K562 treated with DMSO at 1 percent for 48 hours (cell line): ENCODE data around the gene KCND1. TPM values are rescaled to one million over a fixed set of nuclear protein-coding genes. Genes with fewer than 3 reads are reported as not detected.

Experiments used
- total RNA-seq: library from RNA; unstranded; fragments of 300-600 nt; gene quantifications from 2 replicates; pipeline ENCODE4 v1.2.3, GENCODE V29; 2022; ENCODE audit warnings: low replicate concordance; ENCODE audit errors: extremely low read depth

KCND1 gene
- total RNA-seq = not detected in 2 replicates

GRCh38 chrX:48971249-48972219 lies at the start of gene KCND1:
Gene KCND1, minus strand, starts transcription at chrX:48971844. Its CDS starts 1,573 bp downstream, at chrX:48970271.

DNA sequence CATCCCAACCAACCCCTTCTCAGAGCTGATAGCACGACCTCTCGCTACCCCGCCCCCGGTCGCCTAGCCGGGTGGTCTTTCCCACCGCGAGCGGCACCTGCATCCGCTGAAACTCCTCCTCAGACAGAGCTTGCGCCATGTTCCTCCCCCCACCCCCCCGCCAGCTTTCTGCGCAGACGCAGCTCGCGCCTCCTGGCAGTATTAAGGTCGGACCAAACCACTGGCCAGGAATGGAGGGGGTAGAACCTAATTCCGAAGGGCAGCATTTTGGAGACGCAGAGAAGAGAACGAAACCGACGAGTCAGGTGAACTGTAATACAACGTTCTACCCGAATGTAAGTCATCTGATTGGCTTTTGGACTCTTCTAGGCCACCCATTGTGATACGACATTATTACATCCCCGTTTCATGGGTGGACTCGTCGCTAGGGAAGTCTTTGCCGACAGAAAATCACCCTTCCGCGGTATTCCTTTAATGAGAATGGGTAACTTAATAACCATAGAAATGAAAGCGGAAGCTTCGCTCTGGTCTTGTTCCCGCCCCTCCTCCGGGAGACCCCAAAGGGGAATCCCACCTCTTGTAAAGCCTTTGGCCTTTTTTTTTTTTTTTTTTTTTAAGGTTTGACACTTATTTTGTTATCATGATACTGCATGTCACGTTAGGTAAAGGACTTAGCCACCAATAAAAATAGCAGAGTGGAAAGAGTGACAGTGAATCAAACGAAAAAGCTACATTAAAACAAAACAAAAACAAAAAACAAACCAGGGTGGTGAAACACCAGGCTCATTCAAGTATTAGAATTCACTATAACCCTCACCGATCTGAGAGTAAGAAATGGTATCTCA lies 30.7 kb upstream of the KCND1 start, which contains the start of gene GRIPAP1:
Gene GRIPAP1, minus strand, starts transcription at position 174 of the 845 bp plus-strand sequence. Its CDS starts 35 bp downstream, at position 139.

DNA sequence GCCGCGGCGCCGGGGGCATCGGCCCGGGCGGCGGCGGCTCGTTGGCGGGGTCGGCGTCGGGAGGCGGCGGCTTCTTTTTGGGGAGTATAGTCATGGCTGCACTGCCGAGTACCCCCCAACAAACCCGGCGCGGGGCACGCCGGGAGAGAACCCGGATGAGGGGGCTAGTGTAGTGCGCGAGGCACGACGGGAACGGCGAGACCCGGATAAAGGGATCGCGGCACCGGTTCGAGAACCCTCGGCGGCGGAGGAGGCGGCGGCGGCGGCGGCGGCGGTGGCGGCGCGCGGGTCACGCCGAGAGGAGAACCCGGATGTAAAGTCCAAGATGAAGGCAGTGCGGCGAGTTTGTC lies 14.2 kb downstream of the KCND1 start, which contains the start of gene OTUD5:
Gene OTUD5, minus strand, starts transcription at position 131 of the 350 bp plus-strand sequence. Its CDS starts 37 bp downstream, at position 94.

GRCh38 chrX:48918643-48919340 lies 52.9 kb downstream of the KCND1 start, which contains the start of gene PIM2:
Gene PIM2, minus strand, starts transcription at chrX:48919024. Its CDS starts 190 bp downstream, at chrX:48918834.

DNA sequence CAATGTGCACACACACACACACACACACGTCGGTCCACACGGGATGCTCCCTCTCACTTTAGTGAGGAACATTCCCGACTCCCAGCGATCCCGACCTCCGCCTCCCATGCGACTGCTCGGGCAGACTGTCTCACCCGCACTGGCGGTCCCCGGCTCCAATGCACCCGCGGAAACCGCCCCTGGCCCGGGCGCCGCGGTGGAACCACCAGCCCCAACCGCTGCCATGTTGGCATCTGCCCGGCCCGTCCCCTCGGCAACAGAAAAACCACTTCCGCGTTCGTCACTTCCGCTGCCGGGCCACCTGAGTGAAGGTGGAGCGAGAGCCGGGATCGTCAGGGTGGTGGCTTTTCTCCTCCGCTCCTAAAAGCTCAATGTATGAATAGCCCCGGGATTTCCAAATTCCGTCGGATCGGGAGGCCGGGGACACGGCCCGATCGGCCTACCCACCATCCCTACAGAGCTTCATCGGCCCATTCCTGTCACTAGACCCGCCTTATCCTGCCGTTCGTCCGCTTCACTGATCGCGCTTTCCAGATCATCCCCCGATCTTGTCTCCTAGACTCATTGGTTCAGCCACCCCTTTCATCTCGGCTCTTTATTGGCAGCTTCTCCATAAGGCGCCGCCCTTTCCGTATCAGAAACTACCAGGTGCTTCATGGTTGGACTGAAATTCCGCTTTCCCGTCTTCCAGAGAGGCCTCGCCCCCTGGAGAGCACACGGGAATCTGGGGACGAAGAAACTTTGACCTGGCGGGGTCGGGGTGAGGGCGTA lies 60.0 kb downstream of the KCND1 start, which contains the start of gene SLC35A2:
Gene SLC35A2, minus strand, starts transcription at position 235 of the 771 bp plus-strand sequence. Its CDS starts 10 bp downstream, at position 225.

Other genes starting within 250 kb of the KCND1 start
- gene GLOD5, start 210.1 kb downstream of the KCND1 start, total RNA-seq = not detected in 2 replicates
- not detected in 2 replicates for gene GATA1, start 185.3 kb downstream of the KCND1 start, total RNA-seq
- gene HDAC6, start 169.8 kb downstream of the KCND1 start, total RNA-seq = not detected in 2 replicates
- not detected in 2 replicates for gene ERAS, start 145.3 kb downstream of the KCND1 start, total RNA-seq
- not detected in 2 replicates for gene PCSK1N, start 136.2 kb downstream of the KCND1 start, total RNA-seq
- gene TIMM17B, start 74.1 kb downstream of the KCND1 start, total RNA-seq = not detected in 2 replicates
- gene PQBP1, start 73.9 kb downstream of the KCND1 start, total RNA-seq = 606 TPM in 1 of 2 replicates, not detected in the other
- not detected in 2 replicates for gene SLC35A2, start 60.2 kb downstream of the KCND1 start, total RNA-seq
- gene PIM2, start 52.8 kb downstream of the KCND1 start, total RNA-seq = not detected in 2 replicates
- not detected in 2 replicates for gene OTUD5, start 14.2 kb downstream of the KCND1 start, total RNA-seq
- gene GRIPAP1, start 30.4 kb upstream of the KCND1 start, total RNA-seq = not detected in 2 replicates
- not detected in 2 replicates for gene TFE3, start 71.5 kb upstream of the KCND1 start, total RNA-seq
- gene CCDC120, start 87.2 kb upstream of the KCND1 start, total RNA-seq = not detected in 2 replicates
- not detected in 2 replicates for gene PRAF2, start 102.2 kb upstream of the KCND1 start, total RNA-seq
- not detected in 2 replicates for gene WDR45, start 108.0 kb upstream of the KCND1 start, total RNA-seq
- gene GPKOW, start 151.9 kb upstream of the KCND1 start, total RNA-seq = not detected in 2 replicates
- not detected in 2 replicates for gene MAGIX, start 190.9 kb upstream of the KCND1 start, total RNA-seq
- not detected in 2 replicates for gene PLP2, start 200.1 kb upstream of the KCND1 start, total RNA-seq
- not detected in 2 replicates for gene PRICKLE3, start 214.5 kb upstream of the KCND1 start, total RNA-seq
- gene SYP, start 228.3 kb upstream of the KCND1 start, total RNA-seq = not detected in 2 replicates